Loucy (cell line): Measurements from ENCODE around the gene DAB1.

Experiments
- EZH2phosphoT487 ChIP-seq: fragments of 200-600 bp; IDR thresholded peaks from 2 replicates; pipeline ENCODE4 v1.6.1; 2018; ENCODE audit warnings: antibody characterized with exemption, mild to moderate bottlenecking, moderate library complexity, borderline replicate concordance
- TF ChIP-seq, protein P1 (sequence below): fragments of 200-600 bp; sonication (generic); conservative IDR thresholded peaks from 2 replicates; pipeline ENCODE4 v1.5.1; 2014; ENCODE audit warnings: mild to moderate bottlenecking, antibody characterized with exemption, low read length

DNA sequence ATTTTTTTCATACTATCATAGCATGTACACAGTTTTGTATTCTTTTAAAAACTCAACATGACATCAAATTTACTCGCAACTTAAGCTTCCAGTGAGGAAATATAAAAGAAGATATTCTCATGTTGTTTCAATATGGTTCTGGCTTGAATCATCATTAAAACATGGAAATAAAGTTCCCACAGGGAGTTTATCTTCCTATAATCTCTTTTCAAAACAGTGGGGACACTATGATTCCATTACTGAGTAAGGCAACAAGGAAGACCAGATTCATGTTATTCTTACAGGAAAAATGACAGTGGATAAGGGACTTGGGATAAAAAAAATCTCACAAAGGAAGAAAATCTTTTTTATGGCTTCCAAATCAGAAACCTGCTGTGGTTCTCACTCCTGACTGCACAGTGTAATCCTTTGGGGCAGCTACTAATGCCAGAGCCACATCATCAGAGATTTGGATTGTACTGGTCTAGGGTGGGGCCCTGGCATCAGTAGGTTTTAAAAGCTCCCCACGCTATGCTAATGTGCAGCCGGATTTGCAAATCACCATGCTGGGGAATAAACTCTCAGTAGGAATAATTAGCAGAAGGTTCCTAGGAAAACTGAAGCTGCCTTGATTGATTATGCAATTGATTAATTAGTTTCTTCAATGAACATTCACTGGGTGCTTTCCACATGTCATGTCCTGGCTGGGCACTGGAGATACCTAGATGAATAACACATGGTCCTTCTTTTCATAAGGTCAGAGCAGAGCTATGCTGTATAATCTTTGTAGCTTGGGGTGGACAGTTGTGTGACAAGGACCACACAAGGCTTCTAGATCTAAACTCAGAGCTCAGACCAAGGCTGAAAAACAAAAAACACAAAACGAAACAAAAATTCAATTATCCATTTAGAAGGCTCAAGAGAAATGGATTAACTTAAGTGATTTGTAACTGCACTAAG lies 386.9 kb downstream of the DAB1 start:
- TF ChIP-seq, protein P1, sequence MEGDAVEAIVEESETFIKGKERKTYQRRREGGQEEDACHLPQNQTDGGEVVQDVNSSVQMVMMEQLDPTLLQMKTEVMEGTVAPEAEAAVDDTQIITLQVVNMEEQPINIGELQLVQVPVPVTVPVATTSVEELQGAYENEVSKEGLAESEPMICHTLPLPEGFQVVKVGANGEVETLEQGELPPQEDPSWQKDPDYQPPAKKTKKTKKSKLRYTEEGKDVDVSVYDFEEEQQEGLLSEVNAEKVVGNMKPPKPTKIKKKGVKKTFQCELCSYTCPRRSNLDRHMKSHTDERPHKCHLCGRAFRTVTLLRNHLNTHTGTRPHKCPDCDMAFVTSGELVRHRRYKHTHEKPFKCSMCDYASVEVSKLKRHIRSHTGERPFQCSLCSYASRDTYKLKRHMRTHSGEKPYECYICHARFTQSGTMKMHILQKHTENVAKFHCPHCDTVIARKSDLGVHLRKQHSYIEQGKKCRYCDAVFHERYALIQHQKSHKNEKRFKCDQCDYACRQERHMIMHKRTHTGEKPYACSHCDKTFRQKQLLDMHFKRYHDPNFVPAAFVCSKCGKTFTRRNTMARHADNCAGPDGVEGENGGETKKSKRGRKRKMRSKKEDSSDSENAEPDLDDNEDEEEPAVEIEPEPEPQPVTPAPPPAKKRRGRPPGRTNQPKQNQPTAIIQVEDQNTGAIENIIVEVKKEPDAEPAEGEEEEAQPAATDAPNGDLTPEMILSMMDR, result no peak
- no peak for TF ChIP-seq EZH2phosphoT487
